Neural progenitor cell (in vitro differentiated cells): Measurements from ENCODE around the gene OSGEPL1.

ENCODE experiments used
- EZH2 ChIP-seq: fragments of 200-600 bp; sonication (generic); IDR thresholded peaks from 2 replicates; pipeline ENCODE4 v1.6.1; 2017; ENCODE audit warnings: antibody characterized with exemption, mild to moderate bottlenecking, moderate library complexity
- EZH2phosphoT487 ChIP-seq: fragments of 200-600 bp; sonication (generic); IDR thresholded peaks from 2 replicates; pipeline ENCODE4 v1.6.1; 2017; ENCODE audit warnings: antibody characterized with exemption
- TF ChIP-seq, protein P1 (sequence below): fragments of 200-600 bp; sonication (generic); IDR thresholded peaks from 2 replicates; pipeline ENCODE4 v1.5.1; 2017; ENCODE audit warnings: antibody characterized with exemption, mild to moderate bottlenecking

DNA sequence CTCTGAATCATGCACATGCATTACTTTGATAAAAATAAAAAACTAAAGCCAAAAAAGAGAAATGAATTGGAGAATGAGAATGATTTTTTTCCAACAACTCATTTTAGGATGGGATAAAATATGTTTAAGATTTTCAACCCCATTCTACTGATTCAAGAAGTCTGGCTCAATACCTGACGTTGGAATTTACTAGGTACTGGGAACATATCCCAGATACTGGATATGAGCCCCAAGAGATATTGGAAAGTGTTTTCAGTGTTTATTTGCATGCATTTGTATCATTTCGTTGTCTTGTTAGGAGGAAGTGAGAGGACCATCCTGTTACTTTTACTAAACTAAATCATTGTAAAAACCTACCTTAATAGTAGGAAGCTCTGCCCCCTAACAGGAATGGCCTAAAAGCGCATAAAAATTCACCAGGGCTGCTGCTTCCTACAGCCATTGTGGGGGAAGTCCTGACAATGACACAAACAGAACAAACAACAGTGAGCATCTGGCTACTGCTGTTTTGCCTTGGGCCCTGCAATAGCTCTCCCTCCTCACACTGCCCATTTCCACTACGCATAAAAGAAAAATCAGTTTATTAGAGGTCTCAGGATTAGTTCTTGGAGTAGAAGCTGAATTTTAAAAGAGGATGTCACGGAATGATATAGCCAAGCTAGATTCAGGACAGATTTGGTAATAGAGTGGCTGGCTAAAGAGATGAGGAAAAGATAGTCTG is 52.9 kb downstream of the OSGEPL1 start:
- TF ChIP-seq, protein P1, sequence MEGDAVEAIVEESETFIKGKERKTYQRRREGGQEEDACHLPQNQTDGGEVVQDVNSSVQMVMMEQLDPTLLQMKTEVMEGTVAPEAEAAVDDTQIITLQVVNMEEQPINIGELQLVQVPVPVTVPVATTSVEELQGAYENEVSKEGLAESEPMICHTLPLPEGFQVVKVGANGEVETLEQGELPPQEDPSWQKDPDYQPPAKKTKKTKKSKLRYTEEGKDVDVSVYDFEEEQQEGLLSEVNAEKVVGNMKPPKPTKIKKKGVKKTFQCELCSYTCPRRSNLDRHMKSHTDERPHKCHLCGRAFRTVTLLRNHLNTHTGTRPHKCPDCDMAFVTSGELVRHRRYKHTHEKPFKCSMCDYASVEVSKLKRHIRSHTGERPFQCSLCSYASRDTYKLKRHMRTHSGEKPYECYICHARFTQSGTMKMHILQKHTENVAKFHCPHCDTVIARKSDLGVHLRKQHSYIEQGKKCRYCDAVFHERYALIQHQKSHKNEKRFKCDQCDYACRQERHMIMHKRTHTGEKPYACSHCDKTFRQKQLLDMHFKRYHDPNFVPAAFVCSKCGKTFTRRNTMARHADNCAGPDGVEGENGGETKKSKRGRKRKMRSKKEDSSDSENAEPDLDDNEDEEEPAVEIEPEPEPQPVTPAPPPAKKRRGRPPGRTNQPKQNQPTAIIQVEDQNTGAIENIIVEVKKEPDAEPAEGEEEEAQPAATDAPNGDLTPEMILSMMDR: no peak
- TF ChIP-seq EZH2: no peak
- no peak for TF ChIP-seq EZH2phosphoT487
